ENCODE results near the gene RPL26. TPM values are rescaled to one million over a fixed set of nuclear protein-coding genes. Genes with fewer than 3 reads are reported as not detected.

The RPL26 gene
- total RNA-seq, 1 donor from 2014 or later: 1,879 TPM

DNA sequence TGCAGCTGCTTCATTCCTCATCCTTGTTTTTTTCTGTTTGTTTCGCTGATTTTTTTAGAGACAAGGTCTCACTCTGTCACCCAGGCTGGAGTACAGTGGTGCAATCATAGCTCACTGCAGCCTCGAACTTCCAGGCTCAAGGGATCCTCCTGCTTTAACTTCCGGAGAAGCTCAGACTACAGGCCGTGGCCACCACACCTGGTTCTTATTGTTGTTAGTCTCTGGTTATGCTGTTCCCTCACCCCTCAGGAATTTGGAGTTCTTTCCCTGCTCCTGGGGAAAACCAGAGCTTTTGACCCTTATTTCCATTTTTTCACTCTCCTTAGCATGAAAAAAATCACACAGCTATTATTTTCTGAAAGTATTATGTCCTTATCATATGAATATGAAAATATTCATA lies 41.5 kb downstream of the RPL26 start:
- H3K9me3 Mint-ChIP-seq: no peaks in the 10 kb centered on the region
- no peaks in the 10 kb centered on the region for H3K36me3 Mint-ChIP-seq
- no peak overlapping the region for H3K4me3 Mint-ChIP-seq
- peaks cover 22% of the 10 kb centered on the region for H3K4me1 Mint-ChIP-seq
- no peak for TF ChIP-seq CTCF (IDR thresholded peaks at IDR 0.05; ENCODE audit: unreplicated experiment)
- H3K27ac Mint-ChIP-seq: peak overlapping the region; percentile 53
- H3K27me3 Mint-ChIP-seq (ENCODE audit: low read depth): peaks cover 18% of the 10 kb centered on the region
- no peak for DNase-seq (ENCODE audit: low spot score in 2 of 2, unreplicated experiment in 2 of 2)

DNA sequence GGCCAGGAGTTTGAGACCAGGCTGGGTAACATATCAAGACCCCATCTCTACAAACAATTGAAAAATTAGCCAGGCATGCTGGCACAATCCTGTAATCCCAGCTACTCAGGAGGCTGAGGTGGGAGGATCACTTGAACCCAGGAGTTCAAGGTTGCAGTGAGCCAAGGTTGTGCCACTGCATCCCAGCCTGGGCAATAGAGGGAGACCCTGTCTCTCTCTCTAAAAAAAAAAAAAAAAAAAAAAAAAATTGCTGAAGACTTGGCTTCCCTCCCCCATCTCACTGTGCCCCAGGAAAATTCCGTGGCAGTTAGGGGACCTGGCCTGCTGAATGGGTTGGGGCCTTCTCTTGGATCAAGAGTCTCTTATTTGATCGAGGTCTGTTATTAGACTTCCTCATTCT lies 43.5 kb downstream of the RPL26 start, which contains the start of gene ODF4:
Gene ODF4 (plus strand): TSS at position 301 of the 400 bp plus-strand sequence. CDS start 212 bp downstream, outside the sequence.
- Mint-ChIP-seq H3K27ac (no peak within 1 kb of the TSS), H3K9me3 (no peaks in the 10 kb centered on the region), H3K27me3 (ENCODE audit: low read depth) (no peaks in the 10 kb centered on the region), H3K4me1 (peaks cover 16% of the 10 kb centered on the region), H3K4me3 (no peak within 1 kb of the TSS), H3K36me3 (no peaks in the 10 kb centered on the region)
- TF ChIP-seq CTCF (IDR thresholded peaks at IDR 0.05; ENCODE audit: unreplicated experiment): no peak
- DNase-seq (ENCODE audit: low spot score in 2 of 2, unreplicated experiment in 2 of 2): no peak

DNA sequence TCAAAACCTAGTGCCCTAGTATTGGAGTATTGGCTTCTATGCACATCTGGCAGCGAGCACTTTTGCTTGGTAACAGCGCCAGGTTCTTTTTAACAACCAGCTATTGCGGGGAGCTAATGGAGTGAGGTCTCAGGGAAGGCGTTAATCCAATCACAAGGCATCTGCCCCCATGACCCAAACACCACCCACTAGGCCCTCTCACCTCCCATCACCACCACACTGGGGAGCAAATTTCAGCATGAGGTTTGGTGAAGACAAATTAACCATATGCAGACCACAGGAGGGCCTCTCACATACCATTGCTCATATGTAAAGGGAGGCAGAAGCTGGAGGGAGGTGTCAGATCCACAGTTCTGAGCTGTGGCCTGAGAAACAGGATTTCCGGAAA lies 44.2 kb downstream of the RPL26 start:
- peaks cover 16% of the 10 kb centered on the region for H3K4me1 Mint-ChIP-seq
- H3K36me3 Mint-ChIP-seq: no peaks in the 10 kb centered on the region
- no peak overlapping the region for H3K4me3 Mint-ChIP-seq
- no peak for DNase-seq (ENCODE audit: low spot score in 2 of 2, unreplicated experiment in 2 of 2)
- H3K27ac Mint-ChIP-seq: no peak overlapping the region
- TF ChIP-seq CTCF (IDR thresholded peaks at IDR 0.05; ENCODE audit: unreplicated experiment): no peak
- no peaks in the 10 kb centered on the region for H3K27me3 Mint-ChIP-seq (ENCODE audit: low read depth)
- no peaks in the 10 kb centered on the region for H3K9me3 Mint-ChIP-seq

- no peak for TF ChIP-seq CTCF (IDR thresholded peaks at IDR 0.05; ENCODE audit: unreplicated experiment)
- DNase-seq (ENCODE audit: low spot score in 2 of 2, unreplicated experiment in 2 of 2): no peak
Measured at GRCh38 chr17:8337802-8338752, 44.9 kb downstream of the RPL26 start.

GRCh38 chr17:8333281-8333680 lies 49.7 kb downstream of the RPL26 start:
- Mint-ChIP-seq H3K4me1 (peaks cover 6% of the 10 kb centered on the region), H3K4me3 (no peak overlapping the region), H3K27ac (no peak overlapping the region), H3K27me3 (ENCODE audit: low read depth) (no peaks in the 10 kb centered on the region), H3K36me3 (no peaks in the 10 kb centered on the region), H3K9me3 (no peaks in the 10 kb centered on the region)
- DNase-seq (ENCODE audit: low spot score in 2 of 2, unreplicated experiment in 2 of 2): no peak
- no peak for TF ChIP-seq CTCF (IDR thresholded peaks at IDR 0.05; ENCODE audit: unreplicated experiment)

More at GRCh38 chr17:8337802-8338752, 44.9 kb downstream of the RPL26 start:
- H3K9me3 Mint-ChIP-seq: no peaks in the 10 kb centered on the region
- no peak overlapping the region for H3K27ac Mint-ChIP-seq
- H3K36me3 Mint-ChIP-seq: no peaks in the 10 kb centered on the region
- no peak overlapping the region for H3K4me3 Mint-ChIP-seq
- H3K4me1 Mint-ChIP-seq: peaks cover 16% of the 10 kb centered on the region
- no peaks in the 10 kb centered on the region for H3K27me3 Mint-ChIP-seq (ENCODE audit: low read depth)

All from mesothelial cell of epicardium (in vitro differentiated cells).